ENCODE data around the gene POMT2. TPM values are rescaled to one million over a fixed set of nuclear protein-coding genes. Genes with fewer than 3 reads are reported as not detected.

The POMT2 gene
- polyA plus RNA-seq, 1 donor = 59.7 TPM

- no peak for DNase-seq
Measured at GRCh38 chr14:77240336-77240915, 80.3 kb downstream of the POMT2 start.

GRCh38 chr14:77239412-77239811, 81.3 kb downstream of the POMT2 start:
- DNase-seq = no peak

GRCh38 chr14:77238996-77239395, 81.7 kb downstream of the POMT2 start:
- DNase-seq = no peak

GRCh38 chr14:77238356-77238755, 82.3 kb downstream of the POMT2 start:
- no peak for DNase-seq

GRCh38 chr14:77236814-77237213, 83.9 kb downstream of the POMT2 start:
- no peak for DNase-seq

- DNase-seq = no peak
Measured at GRCh38 chr14:77231721-77232120, 89.0 kb downstream of the POMT2 start.

GRCh38 chr14:77230914-77231313, 89.8 kb downstream of the POMT2 start:
- no peak for DNase-seq

- DNase-seq = no peak
Measured at GRCh38 chr14:77228056-77228455, 92.6 kb downstream of the POMT2 start.

GRCh38 chr14:77225892-77226557, 94.7 kb downstream of the POMT2 start:
- DNase-seq = no peak

GRCh38 chr14:77225254-77225653, 95.4 kb downstream of the POMT2 start:
- DNase-seq = no peak

Other genes with a start within 250 kb of the POMT2 start
- 27.9 TPM for gene CIPC, start 222.6 kb downstream of the POMT2 start, polyA plus RNA-seq (ENCODE audit: insufficient read length)
- gene ZDHHC22, start 179.1 kb downstream of the POMT2 start, polyA plus RNA-seq (ENCODE audit: insufficient read length) = 0.57 TPM
- 2.8 TPM for gene TMEM63C, start 139.1 kb downstream of the POMT2 start, polyA plus RNA-seq (ENCODE audit: insufficient read length)
- gene NGB, start 49.7 kb downstream of the POMT2 start, polyA plus RNA-seq (ENCODE audit: insufficient read length) = not detected
- gene GSTZ1, start 153 bp upstream of the POMT2 start, polyA plus RNA-seq (ENCODE audit: insufficient read length) = 30.7 TPM
- gene TMED8, start 56.2 kb upstream of the POMT2 start, polyA plus RNA-seq (ENCODE audit: insufficient read length) = 28.8 TPM
- 12.7 TPM for gene SAMD15, start 56.5 kb upstream of the POMT2 start, polyA plus RNA-seq (ENCODE audit: insufficient read length)
- 4.0 TPM for gene NOXRED1, start 102.6 kb upstream of the POMT2 start, polyA plus RNA-seq (ENCODE audit: insufficient read length)
- gene VIPAS39, start 136.7 kb upstream of the POMT2 start, polyA plus RNA-seq (ENCODE audit: insufficient read length) = 35.0 TPM
- 218 TPM for gene AHSA1, start 137.2 kb upstream of the POMT2 start, polyA plus RNA-seq (ENCODE audit: insufficient read length)
- 2.5 TPM for gene ISM2, start 177.9 kb upstream of the POMT2 start, polyA plus RNA-seq (ENCODE audit: insufficient read length)

All from left kidney (tissue), 2 donors.